Caco-2 (cell line): ENCODE data around the gene RNU5D-1. TPM values are rescaled to one million over a fixed set of nuclear protein-coding genes. Genes with fewer than 3 reads are reported as not detected.

Source experiments
- BruUV-seq: library from RNA; stranded (reverse); fragments of 400-500 nt; replicated peaks from 2 replicates; lab custom pipeline; 2021; lab: Mats Ljungman, UMichigan
- CTCF ChIA-PET: fragments of 300-600 bp; sonication (Branson Sonifier 250); formaldehyde crosslinking; loops from one replicate; lab custom pipeline; 2022; ENCODE audit warnings: antibody characterized with exemption; lab: Charles Lee
- POLR2A ChIA-PET: fragments of 300-600 bp; sonication (Branson Sonifier 250); formaldehyde crosslinking; loops from one replicate; lab custom pipeline; 2022; ENCODE audit warnings: antibody characterized with exemption; lab: Charles Lee
- DNase-seq, 2 experiments: peaks; one replicate each; pipeline versions ENCODE4 v3.0.0 to v3.0.0-alpha.2; 2020 to 2022
- H3K27me3 ChIP-seq: replicated peaks from 2 replicates; pipeline ENCODE4 v1.6.0; 2011; ENCODE audit warnings: low read length; ENCODE audit not compliant: control insufficient read depth, insufficient read depth
- H3K36me3 ChIP-seq: 2 replicates; pipeline ENCODE4 v1.5.1; 2011; ENCODE audit warnings: low read length; ENCODE audit not compliant: control insufficient read depth, insufficient read depth
- H3K4me1 ChIP-seq: fragments of 250-450 bp; sonication (Bioruptor Pico); 2 replicates; pipeline ENCODE4 v1.5.1; 2020; ENCODE audit warnings: mild to moderate bottlenecking
- H3K4me3 ChIP-seq: 2 replicates; pipeline ENCODE4 v1.5.1; 2011; ENCODE audit warnings: low read depth, mild to moderate bottlenecking, control low read depth, low read length
- H3K9me3 ChIP-seq: fragments of 250-450 bp; sonication (Bioruptor Pico); 2 replicates; pipeline ENCODE4 v1.5.1; 2020; ENCODE audit warnings: mild to moderate bottlenecking, moderate library complexity
- H3K27ac Mint-ChIP-seq: one replicate; pipeline ENCODE4 v1.8.0; 2022; ENCODE audit warnings: mixed read lengths; ENCODE audit not compliant: unreplicated experiment
- H3K27me3 Mint-ChIP-seq: one replicate; pipeline ENCODE4 v1.8.0; 2022; ENCODE audit warnings: mixed read lengths; ENCODE audit not compliant: insufficient read depth, unreplicated experiment
- H3K36me3 Mint-ChIP-seq: one replicate; pipeline ENCODE4 v1.8.0; 2022; ENCODE audit warnings: mild to moderate bottlenecking, mixed read lengths; ENCODE audit not compliant: insufficient read depth, unreplicated experiment
- H3K4me1 Mint-ChIP-seq: one replicate; pipeline ENCODE4 v1.8.0; 2022; ENCODE audit warnings: low read depth, mixed read lengths; ENCODE audit not compliant: unreplicated experiment
- H3K4me3 Mint-ChIP-seq: one replicate; pipeline ENCODE4 v1.8.0; 2022; ENCODE audit warnings: mild to moderate bottlenecking, moderate library complexity, mixed read lengths; ENCODE audit not compliant: unreplicated experiment
- H3K9me3 Mint-ChIP-seq: one replicate; pipeline ENCODE4 v1.8.0; 2022; ENCODE audit warnings: mixed read lengths; ENCODE audit not compliant: unreplicated experiment
- intact Hi-C: fragments of 100-400 bp; cut with micrococcal nuclease; formaldehyde crosslinking; loops from one replicate; pipeline ENCODE4 v1.10.0; 2022; ENCODE audit not compliant: unreplicated experiment
- total RNA-seq: library from RNA; stranded (reverse); gene quantifications from 2 replicates; pipeline ENCODE4 v1.2.3, GENCODE V29; 2022
- TF ChIP-seq, protein P1 (sequence below), 2 experiments: fragments of 200-600 bp in 1 of 2; IDR thresholded peaks; 1 replicate in 1 of 2; 2 replicates in 1 of 2; pipeline versions ENCODE4 v1.5.1 to v1.8.0; 2011 to 2022; ENCODE audit warnings: antibody characterized with exemption in 1 of 2, control low read depth in 1 of 2, inconsistent platforms in 1 of 2, low read depth in 1 of 2, low read length in 1 of 2, mild to moderate bottlenecking in 1 of 2, moderate library complexity in 1 of 2; ENCODE audit not compliant: insufficient read depth in 1 of 2, severe bottlenecking in 1 of 2, unreplicated experiment in 1 of 2

Gene RNU5D-1
- total RNA-seq, 1 experiment from 2014 or later: 16.3 TPM

DNA sequence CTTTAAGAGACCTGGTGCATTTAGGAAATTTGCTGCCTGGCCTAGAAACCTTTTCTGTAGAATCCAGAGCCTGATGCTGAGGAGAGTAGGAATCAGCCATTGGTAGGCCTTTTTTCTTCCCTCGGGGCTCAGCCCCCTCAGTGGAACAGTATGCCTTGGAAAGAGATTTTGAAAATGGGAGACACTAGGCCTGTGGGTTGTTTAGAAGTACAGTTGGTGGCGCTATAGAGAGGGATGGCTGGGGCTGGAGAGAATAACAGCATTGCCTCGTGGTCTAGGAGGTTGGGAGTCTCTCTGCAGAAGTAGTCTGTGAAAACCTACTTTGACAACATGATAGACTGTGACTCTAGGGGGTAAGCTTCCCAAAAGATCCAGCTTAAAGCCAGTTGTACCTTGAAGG lies 16.9 kb upstream of the RNU5D-1 start:
- TF ChIP-seq, protein P1, sequence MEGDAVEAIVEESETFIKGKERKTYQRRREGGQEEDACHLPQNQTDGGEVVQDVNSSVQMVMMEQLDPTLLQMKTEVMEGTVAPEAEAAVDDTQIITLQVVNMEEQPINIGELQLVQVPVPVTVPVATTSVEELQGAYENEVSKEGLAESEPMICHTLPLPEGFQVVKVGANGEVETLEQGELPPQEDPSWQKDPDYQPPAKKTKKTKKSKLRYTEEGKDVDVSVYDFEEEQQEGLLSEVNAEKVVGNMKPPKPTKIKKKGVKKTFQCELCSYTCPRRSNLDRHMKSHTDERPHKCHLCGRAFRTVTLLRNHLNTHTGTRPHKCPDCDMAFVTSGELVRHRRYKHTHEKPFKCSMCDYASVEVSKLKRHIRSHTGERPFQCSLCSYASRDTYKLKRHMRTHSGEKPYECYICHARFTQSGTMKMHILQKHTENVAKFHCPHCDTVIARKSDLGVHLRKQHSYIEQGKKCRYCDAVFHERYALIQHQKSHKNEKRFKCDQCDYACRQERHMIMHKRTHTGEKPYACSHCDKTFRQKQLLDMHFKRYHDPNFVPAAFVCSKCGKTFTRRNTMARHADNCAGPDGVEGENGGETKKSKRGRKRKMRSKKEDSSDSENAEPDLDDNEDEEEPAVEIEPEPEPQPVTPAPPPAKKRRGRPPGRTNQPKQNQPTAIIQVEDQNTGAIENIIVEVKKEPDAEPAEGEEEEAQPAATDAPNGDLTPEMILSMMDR (IDR thresholded peaks at IDR 0.05; ENCODE audit: insufficient read depth in 1 of 2, low read depth in 1 of 2, low read length in 1 of 2, severe bottlenecking in 1 of 2, unreplicated experiment in 1 of 2): no peak
- no TSS peak for BruUV-seq

DNA sequence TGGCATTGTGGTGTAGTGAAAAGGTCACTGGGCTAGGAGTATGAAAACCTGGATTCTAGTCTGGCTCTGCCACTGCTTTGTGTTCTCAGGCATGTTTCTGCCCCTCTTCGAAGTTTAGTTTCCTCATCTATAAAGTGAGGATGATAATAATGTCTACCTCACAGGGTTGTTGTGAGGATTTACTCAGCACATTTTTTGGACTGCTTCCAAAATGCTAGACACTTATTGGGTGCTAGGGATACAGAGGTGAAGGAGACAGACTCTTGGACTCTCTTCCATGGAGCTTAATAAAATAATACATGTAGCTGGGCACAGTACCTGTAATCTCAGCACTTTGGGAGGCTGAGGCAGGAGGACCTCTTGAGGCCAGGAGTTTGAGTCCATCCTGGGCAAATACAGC lies 12.2 kb upstream of the RNU5D-1 start:
- Histone ChIP-seq H3K4me1 (no peaks in the 10 kb centered on the region), H3K36me3 (peaks cover 1% of the 10 kb centered on the region), H3K9me3 (no peaks in the 10 kb centered on the region), H3K4me3 (no peak overlapping the region), H3K27me3 (no peaks in the 10 kb centered on the region)
- DNase-seq: no peak
- H3K9me3 Mint-ChIP-seq: no peaks in the 10 kb centered on the region
- no TSS peak for BruUV-seq
- H3K36me3 Mint-ChIP-seq: peaks cover 80% of the 10 kb centered on the region
- TF ChIP-seq, protein P1 (IDR thresholded peaks at IDR 0.05; ENCODE audit: insufficient read depth in 1 of 2, low read depth in 1 of 2, low read length in 1 of 2, severe bottlenecking in 1 of 2, unreplicated experiment in 1 of 2): no peak
- POLR2A ChIA-PET: interaction anchor here (0.7 to 1.3 kb wide), 2 partner anchors 10 to 22 kb away, joined by 3 to 5 read pairs; no protein-coding TSS in a partner anchor
- no peak overlapping the region for H3K27ac Mint-ChIP-seq
- H3K4me3 Mint-ChIP-seq: no peak overlapping the region
- intact Hi-C loops: no loop called here
- no peaks in the 10 kb centered on the region for H3K27me3 Mint-ChIP-seq
- no peaks in the 10 kb centered on the region for H3K4me1 Mint-ChIP-seq
- CTCF ChIA-PET: no interaction called here

More for the DNA sequence above, 16.9 kb upstream of the RNU5D-1 start:
- no peak for DNase-seq
- ChIA-PET POLR2A (interaction anchor here (0.8 kb wide), 1 partner anchor 8 kb away, joined by 3 read pairs; no protein-coding TSS in a partner anchor), CTCF (interaction anchor here (0.6 kb wide), 1 partner anchor 12 kb away, joined by 5 read pairs; no protein-coding TSS in a partner anchor)
- no peaks in the 10 kb centered on the region for H3K4me1 ChIP-seq
- intact Hi-C loops: no loop called here
- peaks cover 1% of the 10 kb centered on the region for H3K36me3 ChIP-seq
- H3K36me3 Mint-ChIP-seq: peaks cover 77% of the 10 kb centered on the region
- H3K4me3 Mint-ChIP-seq: no peak overlapping the region
- H3K27me3 Mint-ChIP-seq: no peaks in the 10 kb centered on the region
- no peaks in the 10 kb centered on the region for H3K4me1 Mint-ChIP-seq
- no peak overlapping the region for H3K4me3 ChIP-seq
- no peaks in the 10 kb centered on the region for H3K9me3 ChIP-seq
- H3K27ac Mint-ChIP-seq: no peak overlapping the region
- H3K9me3 Mint-ChIP-seq: no peaks in the 10 kb centered on the region
- H3K27me3 ChIP-seq: no peaks in the 10 kb centered on the region

DNA sequence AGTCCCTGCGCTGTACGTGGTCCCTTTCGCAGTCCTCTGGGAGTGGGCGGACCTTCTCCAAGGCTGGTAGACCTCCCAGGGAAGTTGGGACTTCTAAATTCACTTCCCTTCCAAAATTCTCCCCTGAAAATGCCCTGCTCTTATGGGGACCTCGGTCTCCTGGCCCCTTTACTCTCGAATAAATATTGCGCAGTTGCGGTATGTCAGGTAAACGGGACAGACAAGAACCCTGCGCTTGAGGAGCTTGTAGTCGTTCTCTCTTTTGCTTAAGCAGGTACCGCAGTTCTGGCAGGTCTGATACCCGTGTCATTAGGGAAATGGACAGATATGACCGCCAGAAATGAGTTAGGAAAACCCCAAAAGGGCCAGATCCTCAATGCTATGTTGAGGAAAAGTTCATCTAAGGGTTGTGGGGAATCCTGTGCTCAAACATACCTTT lies 9.2 kb upstream of the RNU5D-1 start:
- peaks cover 9% of the 10 kb centered on the region for H3K9me3 Mint-ChIP-seq
- ChIA-PET POLR2A (interaction anchor here (0.9 to 1.3 kb wide), 4 partner anchors 8 to 60 kb away, joined by 3 to 12 read pairs (median 6); partner anchors contain the start of genes PLK3 and RNU5D-1), CTCF (no interaction called here)
- no peaks in the 10 kb centered on the region for H3K36me3 ChIP-seq
- intact Hi-C loops: no loop called here
- no peaks in the 10 kb centered on the region for H3K4me1 ChIP-seq
- H3K4me3 ChIP-seq: peak overlapping the region; percentile 65
- peak overlapping the region; percentile 99 for H3K4me3 Mint-ChIP-seq
- no peaks in the 10 kb centered on the region for H3K27me3 Mint-ChIP-seq
- no peaks in the 10 kb centered on the region for H3K9me3 ChIP-seq
- TF ChIP-seq, protein P1 (IDR thresholded peaks at IDR 0.05; ENCODE audit: insufficient read depth in 1 of 2, low read depth in 1 of 2, low read length in 1 of 2, severe bottlenecking in 1 of 2, unreplicated experiment in 1 of 2): no peak
- BruUV-seq: TSS peak; percentile 88
- no peaks in the 10 kb centered on the region for H3K4me1 Mint-ChIP-seq
- no peaks in the 10 kb centered on the region for H3K27me3 ChIP-seq
- H3K36me3 Mint-ChIP-seq: peaks cover 56% of the 10 kb centered on the region
- peak overlapping the region; percentile 97 for H3K27ac Mint-ChIP-seq
- peak in 1 of 2 experiments; percentile 15 for DNase-seq
